Muscle of leg (tissue), 11 donors: ENCODE data around the gene EMILIN3. TPM values are rescaled to one million over a fixed set of nuclear protein-coding genes. Genes with fewer than 3 reads are reported as not detected.

Experiments used
- DNase-seq: peaks from one replicate; pipeline ENCODE4 v3.0.0; 2013
- H3K27ac ChIP-seq: one replicate; pipeline ENCODE4 v1.5.1; 2013; ENCODE audit warnings: mild to moderate bottlenecking, low read length, control low read depth
- H3K27me3 ChIP-seq: one replicate; pipeline ENCODE4 v1.6.1; 2013; ENCODE audit warnings: low read length; ENCODE audit not compliant: control insufficient read depth, insufficient read depth
- H3K36me3 ChIP-seq: one replicate; pipeline ENCODE4 v1.6.1; 2013; ENCODE audit warnings: low read length; ENCODE audit not compliant: control insufficient read depth, insufficient read depth
- H3K4me1 ChIP-seq: one replicate; pipeline ENCODE4 v1.6.1; 2013; ENCODE audit warnings: low read length; ENCODE audit not compliant: control insufficient read depth, insufficient read depth
- H3K4me3 ChIP-seq: one replicate; pipeline ENCODE4 v1.5.1; 2013; ENCODE audit warnings: low read length, control low read depth
- H3K9me3 ChIP-seq: replicated peaks from 2 replicates; pipeline ENCODE4 v1.6.1; 2013; ENCODE audit warnings: low read depth, low read length; ENCODE audit not compliant: control insufficient read depth
- WGBS: methylation state at CpG from one replicate; pipeline ENCODE4 v1.1.5; 2013; ENCODE audit warnings: missing lambda C conversion rate; ENCODE audit not compliant: insufficient coverage; 5-methylcytosine and 5-hydroxymethylcytosine counted together
- polyA plus RNA-seq, 8 donors: library from polyadenylated mRNA; unstranded; fragments of 120-200 nt; gene quantifications; one replicate each; pipeline versions ENCODE4 v1.2.1 to v1.2.3, GENCODE V29; 2013; ENCODE audit warnings: inconsistent platforms in 1 of 8, low replicate concordance in 1 of 8; ENCODE audit not compliant: insufficient read length in 8 of 8, insufficient read depth in 1 of 8
- total RNA-seq: library from RNA; stranded (reverse); fragments of 120-200 nt; gene quantifications from one replicate; pipeline ENCODE4 v1.2.4, GENCODE V29; 2013

EMILIN3 gene
- total and polyA plus RNA-seq, 9 donors: 24.8 to 72.4 (median 46.1) TPM

GRCh38 chr20:41407607-41408006 is 41.0 kb upstream of the EMILIN3 start:
- Histone ChIP-seq H3K4me3 (no peak overlapping the region), H3K36me3 (peaks cover 64% of the 10 kb centered on the region), H3K27ac (no peak overlapping the region), H3K9me3 (no peaks in the 10 kb centered on the region), H3K27me3 (no peaks in the 10 kb centered on the region), H3K4me1 (peaks cover 56% of the 10 kb centered on the region)
- DNase-seq: no peak
- 67% methylated on average over 9 of the region's 10 CpGs for WGBS

- Histone ChIP-seq H3K27ac (no peak overlapping the region), H3K4me3 (no peak overlapping the region), H3K27me3 (no peaks in the 10 kb centered on the region), H3K4me1 (peaks cover 53% of the 10 kb centered on the region), H3K9me3 (no peaks in the 10 kb centered on the region), H3K36me3 (peaks cover 57% of the 10 kb centered on the region)
- no peak for DNase-seq
- 93% methylated on average over 5 of the region's 7 CpGs for WGBS
Measured at GRCh38 chr20:41406896-41407444, 40.4 kb upstream of the EMILIN3 start.

GRCh38 chr20:41406353-41406752 is 39.7 kb upstream of the EMILIN3 start:
- H3K4me1 ChIP-seq: peaks cover 50% of the 10 kb centered on the region
- H3K27me3 ChIP-seq: no peaks in the 10 kb centered on the region
- H3K36me3 ChIP-seq: peaks cover 52% of the 10 kb centered on the region
- no peak for DNase-seq
- no peak overlapping the region for H3K4me3 ChIP-seq
- WGBS: 38% methylated on average over 5 of the region's 10 CpGs
- no peaks in the 10 kb centered on the region for H3K9me3 ChIP-seq
- no peak overlapping the region for H3K27ac ChIP-seq

GRCh38 chr20:41405436-41405835 is 38.8 kb upstream of the EMILIN3 start:
- Histone ChIP-seq H3K4me1 (peaks cover 41% of the 10 kb centered on the region), H3K36me3 (peaks cover 43% of the 10 kb centered on the region), H3K27me3 (no peaks in the 10 kb centered on the region), H3K9me3 (no peaks in the 10 kb centered on the region), H3K27ac (peak overlapping the region; percentile 10), H3K4me3 (no peak overlapping the region)
- WGBS: 73% methylated on average over 3 of the region's 3 CpGs
- no peak for DNase-seq

- H3K9me3 ChIP-seq: no peaks in the 10 kb centered on the region
- no peak overlapping the region for H3K4me3 ChIP-seq
- no peak for DNase-seq
- peaks cover 28% of the 10 kb centered on the region for H3K36me3 ChIP-seq
- H3K27me3 ChIP-seq: no peaks in the 10 kb centered on the region
- peaks cover 38% of the 10 kb centered on the region for H3K4me1 ChIP-seq
- no peak overlapping the region for H3K27ac ChIP-seq
- WGBS: 86% methylated on average over 11 of the region's 12 CpGs
Measured at GRCh38 chr20:41403604-41404003, 37.0 kb upstream of the EMILIN3 start.

- DNase-seq: peak; percentile 92
Measured at GRCh38 chr20:41398408-41398807, 31.8 kb upstream of the EMILIN3 start.

GRCh38 chr20:41395667-41396664 is 29.3 kb upstream of the EMILIN3 start:
- 33% methylated on average over 8 of the region's 18 CpGs for WGBS
- DNase-seq: peak; percentile 93

More at GRCh38 chr20:41398408-41398807, 31.8 kb upstream of the EMILIN3 start:
- Histone ChIP-seq H3K27ac (peak overlapping the region; percentile 70), H3K4me1 (peaks cover 47% of the 10 kb centered on the region), H3K9me3 (no peaks in the 10 kb centered on the region), H3K27me3 (no peaks in the 10 kb centered on the region), H3K36me3 (no peaks in the 10 kb centered on the region), H3K4me3 (no peak overlapping the region)
- WGBS: no CpG with 5 or more reads among the region's 2 CpGs

GRCh38 chr20:41394931-41395666 is 28.5 kb upstream of the EMILIN3 start:
- Histone ChIP-seq H3K36me3 (no peaks in the 10 kb centered on the region), H3K4me1 (peaks cover 67% of the 10 kb centered on the region), H3K4me3 (no peak overlapping the region), H3K9me3 (no peaks in the 10 kb centered on the region), H3K27me3 (no peaks in the 10 kb centered on the region), H3K27ac (peak overlapping the region; percentile 69)
- DNase-seq: peak; percentile 58
- WGBS: 24% methylated on average over 3 of the region's 9 CpGs

More at GRCh38 chr20:41395667-41396664, 29.3 kb upstream of the EMILIN3 start:
- Histone ChIP-seq H3K4me3 (no peak overlapping the region), H3K9me3 (no peaks in the 10 kb centered on the region), H3K4me1 (peaks cover 67% of the 10 kb centered on the region), H3K27me3 (no peaks in the 10 kb centered on the region), H3K36me3 (no peaks in the 10 kb centered on the region), H3K27ac (peak overlapping the region; percentile 69)

GRCh38 chr20:41394081-41394480 is 27.5 kb upstream of the EMILIN3 start:
- 68% methylated on average over 2 of the region's 2 CpGs for WGBS
- Histone ChIP-seq H3K27me3 (no peaks in the 10 kb centered on the region), H3K27ac (no peak overlapping the region), H3K4me1 (peaks cover 61% of the 10 kb centered on the region), H3K9me3 (no peaks in the 10 kb centered on the region), H3K4me3 (no peak overlapping the region), H3K36me3 (no peaks in the 10 kb centered on the region)
- no peak for DNase-seq

GRCh38 chr20:41393705-41394066 is 27.1 kb upstream of the EMILIN3 start:
- DNase-seq: peak; percentile 71
- H3K4me1 ChIP-seq: peaks cover 57% of the 10 kb centered on the region
- peak overlapping the region; percentile 66 for H3K27ac ChIP-seq
- H3K27me3 ChIP-seq: no peaks in the 10 kb centered on the region
- H3K4me3 ChIP-seq: no peak overlapping the region
- H3K9me3 ChIP-seq: no peaks in the 10 kb centered on the region
- H3K36me3 ChIP-seq: no peaks in the 10 kb centered on the region
- 47% methylated on average over 2 of the region's 3 CpGs for WGBS
